CD14-positive monocyte (primary cell): Measurements from ENCODE around the gene TNFRSF4. TPM values are rescaled to one million over a fixed set of nuclear protein-coding genes. Genes with fewer than 3 reads are reported as not detected.
A peak's percentile ranks its signal among the peaks of the same experiment; 100 is the strongest.

Experiments used
- DNase-seq, 3 donors: peaks; one replicate each; pipeline ENCODE4 v3.0.0-alpha.2; 2011 to 2022
- H2AFZ ChIP-seq: 2 replicates; pipeline ENCODE4 v1.6.0; 2012; ENCODE audit warnings: mild to moderate bottlenecking, low read depth, low read length, inconsistent platforms; ENCODE audit not compliant: insufficient read depth, poor library complexity, severe bottlenecking
- H3K27ac ChIP-seq, 2 donors: 1 replicate in 1 of 2; 2 replicates in 1 of 2; pipeline ENCODE4 v1.5.1; 2012 to 2013; ENCODE audit warnings: low read length in 2 of 2, control low read depth in 1 of 2, inconsistent platforms in 1 of 2, low read depth in 1 of 2, mild to moderate bottlenecking in 1 of 2
- H3K27me3 ChIP-seq, 2 donors: one replicate each; pipeline versions ENCODE4 v1.6.0 to v1.6.1; 2011 to 2013; ENCODE audit warnings: low read length in 2 of 2; ENCODE audit not compliant: control insufficient read depth in 2 of 2, insufficient read depth in 2 of 2
- H3K36me3 ChIP-seq, 2 donors: replicated peaks in 1 of 2; 1 replicate in 1 of 2; 2 replicates in 1 of 2; pipeline versions ENCODE4 v1.5.1 to v1.6.1; 2012 to 2013; ENCODE audit warnings: low read length in 2 of 2, control low read depth in 1 of 2, inconsistent platforms in 1 of 2, mild to moderate bottlenecking in 1 of 2; ENCODE audit not compliant: insufficient read depth in 2 of 2, control insufficient read depth in 1 of 2
- H3K4me1 ChIP-seq, 2 donors: 1 replicate in 1 of 2; 2 replicates in 1 of 2; pipeline versions ENCODE4 v1.5.1 to v1.6.1; 2012 to 2013; ENCODE audit warnings: low read length in 2 of 2, control low read depth in 1 of 2, inconsistent platforms in 1 of 2, mild to moderate bottlenecking in 1 of 2, moderate library complexity in 1 of 2; ENCODE audit not compliant: insufficient read depth in 2 of 2, control insufficient read depth in 1 of 2
- H3K4me2 ChIP-seq: replicated peaks from 2 replicates; pipeline ENCODE3; 2012; ENCODE audit warnings: low read length, moderate library complexity, mild to moderate bottlenecking; ENCODE audit not compliant: poor library complexity, severe bottlenecking; ENCODE audit errors: extremely low read depth
- H3K4me3 ChIP-seq, 3 experiments: fragments of 200-600 bp in 1 of 3; sonication (generic) in 1 of 3; replicated peaks in 1 of 3; 1 replicate in 2 of 3; 2 replicates in 1 of 3; pipeline ENCODE4 v1.5.1; 2011 to 2013; ENCODE audit warnings: low read length in 3 of 3, mild to moderate bottlenecking in 3 of 3, control low read depth in 2 of 3, low read depth in 2 of 3, inconsistent platforms in 1 of 3, moderate library complexity in 1 of 3
- H3K79me2 ChIP-seq: 2 replicates; pipeline ENCODE4 v1.6.0; 2012; ENCODE audit warnings: mild to moderate bottlenecking, control low read depth, inconsistent platforms, low read length, moderate library complexity; ENCODE audit not compliant: insufficient read depth
- H3K9ac ChIP-seq: 2 replicates; pipeline ENCODE4 v1.6.0; 2017; ENCODE audit warnings: low read length, mild to moderate bottlenecking; ENCODE audit not compliant: insufficient read depth, poor library complexity, severe bottlenecking
- H3K9me3 ChIP-seq, 2 donors: replicated peaks in 1 of 2; 1 replicate in 1 of 2; 2 replicates in 1 of 2; pipeline versions ENCODE4 v1.5.1 to v1.6.1; 2012 to 2013; ENCODE audit warnings: low read length in 2 of 2, control low read depth in 1 of 2; ENCODE audit not compliant: control insufficient read depth in 1 of 2, insufficient read depth in 1 of 2
- H4K20me1 ChIP-seq: 2 replicates; pipeline ENCODE4 v1.6.0; 2012; ENCODE audit warnings: mild to moderate bottlenecking, low read length, control low read depth, moderate library complexity; ENCODE audit not compliant: insufficient read depth
- H3K27ac Mint-ChIP-seq, 7 donors: one replicate each; pipeline ENCODE4 v1.8.0; 2020; ENCODE audit warnings: mild to moderate bottlenecking in 7 of 7, mixed read lengths in 7 of 7, moderate library complexity in 6 of 7, inconsistent platforms in 2 of 7
- H3K27me3 Mint-ChIP-seq, 3 donors: one replicate each; pipeline ENCODE4 v1.8.0; 2021 to 2022; ENCODE audit warnings: low read depth in 3 of 3, mild to moderate bottlenecking in 3 of 3, mixed read lengths in 3 of 3, moderate library complexity in 3 of 3, inconsistent platforms in 1 of 3
- H3K36me3 Mint-ChIP-seq, 2 donors: one replicate each; pipeline ENCODE4 v1.8.0; 2020; ENCODE audit warnings: mixed read lengths in 2 of 2, inconsistent platforms in 1 of 2, mild to moderate bottlenecking in 1 of 2
- H3K4me1 Mint-ChIP-seq: one replicate; pipeline ENCODE4 v1.8.0; 2020; ENCODE audit warnings: mild to moderate bottlenecking, mixed read lengths
- H3K4me3 Mint-ChIP-seq, 2 donors: one replicate each; pipeline ENCODE4 v1.8.0; 2020; ENCODE audit warnings: mild to moderate bottlenecking in 2 of 2, mixed read lengths in 2 of 2, moderate library complexity in 1 of 2
- H3K9me3 Mint-ChIP-seq, 7 donors: one replicate each; pipeline ENCODE4 v1.8.0; 2020 to 2022; ENCODE audit warnings: mixed read lengths in 7 of 7, mild to moderate bottlenecking in 6 of 7, moderate library complexity in 6 of 7, inconsistent platforms in 2 of 7
- WGBS: methylation state at CpG from one replicate; pipeline ENCODE4 v1.1.5; 2013; ENCODE audit warnings: missing lambda C conversion rate; ENCODE audit not compliant: insufficient coverage; 5-methylcytosine and 5-hydroxymethylcytosine counted together
- intact Hi-C, 2 donors: fragments of 100-400 bp; cut with micrococcal nuclease; formaldehyde crosslinking; loops; one replicate each; pipeline versions ENCODE4 v1.15.0 to v1.15.1; 2023
- polyA plus RNA-seq, 3 donors: library from polyadenylated mRNA; depleted of rRNA in 1 of 3; unstranded in 2 of 3; stranded (reverse) in 1 of 3; fragments of 300-500 nt in 2 of 3; fragments of >200 nt in 1 of 3; fragmentation: Illumina TruSeq in 2 of 3; gene quantifications; 1 replicate in 2 of 3; 2 replicates in 1 of 3; pipeline ENCODE4 v1.2.3, GENCODE V29; 2012 to 2021
- TF ChIP-seq, protein P1 (sequence below): fragments of 200-600 bp; IDR thresholded peaks from one replicate; pipeline ENCODE4 v1.8.0; 2022; ENCODE audit warnings: antibody characterized with exemption, mild to moderate bottlenecking

The TNFRSF4 gene
- polyA plus RNA-seq, 3 donors = 0.05 TPM; not detected in 2

GRCh38 chr1:1199141-1199960 lies 14.6 kb downstream of the TNFRSF4 start:
- TF ChIP-seq, protein P1, sequence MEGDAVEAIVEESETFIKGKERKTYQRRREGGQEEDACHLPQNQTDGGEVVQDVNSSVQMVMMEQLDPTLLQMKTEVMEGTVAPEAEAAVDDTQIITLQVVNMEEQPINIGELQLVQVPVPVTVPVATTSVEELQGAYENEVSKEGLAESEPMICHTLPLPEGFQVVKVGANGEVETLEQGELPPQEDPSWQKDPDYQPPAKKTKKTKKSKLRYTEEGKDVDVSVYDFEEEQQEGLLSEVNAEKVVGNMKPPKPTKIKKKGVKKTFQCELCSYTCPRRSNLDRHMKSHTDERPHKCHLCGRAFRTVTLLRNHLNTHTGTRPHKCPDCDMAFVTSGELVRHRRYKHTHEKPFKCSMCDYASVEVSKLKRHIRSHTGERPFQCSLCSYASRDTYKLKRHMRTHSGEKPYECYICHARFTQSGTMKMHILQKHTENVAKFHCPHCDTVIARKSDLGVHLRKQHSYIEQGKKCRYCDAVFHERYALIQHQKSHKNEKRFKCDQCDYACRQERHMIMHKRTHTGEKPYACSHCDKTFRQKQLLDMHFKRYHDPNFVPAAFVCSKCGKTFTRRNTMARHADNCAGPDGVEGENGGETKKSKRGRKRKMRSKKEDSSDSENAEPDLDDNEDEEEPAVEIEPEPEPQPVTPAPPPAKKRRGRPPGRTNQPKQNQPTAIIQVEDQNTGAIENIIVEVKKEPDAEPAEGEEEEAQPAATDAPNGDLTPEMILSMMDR = no peak
- H3K79me2 ChIP-seq = no peaks in the 10 kb centered on the region
- H3K27me3 Mint-ChIP-seq = peaks cover 14 to 41% (median 20%) of the 10 kb centered on the region in 3 donors
- peaks cover 9 to 19% (median 15%) of the 10 kb centered on the region in 7 donors for H3K9me3 Mint-ChIP-seq
- peaks cover 0 to 4% of the 10 kb centered on the region in 2 donors for H3K9me3 ChIP-seq
- WGBS = 92% methylated on average over 21 of the region's 22 CpGs
- DNase-seq = no peak
- no peak overlapping the region for H3K27ac ChIP-seq
- no peak overlapping the region for H3K4me3 Mint-ChIP-seq
- peaks cover 0 to 9% of the 10 kb centered on the region in 2 donors for H3K27me3 ChIP-seq
- intact Hi-C loops = no loop called here
- no peaks in the 10 kb centered on the region for H3K36me3 ChIP-seq
- H3K4me2 ChIP-seq = no peak overlapping the region
- peak overlapping the region in 3 of 7 donors; percentile 33 to 85 (median 79) for H3K27ac Mint-ChIP-seq
- no peaks in the 10 kb centered on the region for H3K4me1 ChIP-seq
- H2AFZ ChIP-seq = no peak overlapping the region
- H4K20me1 ChIP-seq = no peaks in the 10 kb centered on the region
- no peak overlapping the region for H3K4me3 ChIP-seq
- no peaks in the 10 kb centered on the region for H3K4me1 Mint-ChIP-seq
- no peaks in the 10 kb centered on the region for H3K36me3 Mint-ChIP-seq
- H3K9ac ChIP-seq = no peak overlapping the region

DNA sequence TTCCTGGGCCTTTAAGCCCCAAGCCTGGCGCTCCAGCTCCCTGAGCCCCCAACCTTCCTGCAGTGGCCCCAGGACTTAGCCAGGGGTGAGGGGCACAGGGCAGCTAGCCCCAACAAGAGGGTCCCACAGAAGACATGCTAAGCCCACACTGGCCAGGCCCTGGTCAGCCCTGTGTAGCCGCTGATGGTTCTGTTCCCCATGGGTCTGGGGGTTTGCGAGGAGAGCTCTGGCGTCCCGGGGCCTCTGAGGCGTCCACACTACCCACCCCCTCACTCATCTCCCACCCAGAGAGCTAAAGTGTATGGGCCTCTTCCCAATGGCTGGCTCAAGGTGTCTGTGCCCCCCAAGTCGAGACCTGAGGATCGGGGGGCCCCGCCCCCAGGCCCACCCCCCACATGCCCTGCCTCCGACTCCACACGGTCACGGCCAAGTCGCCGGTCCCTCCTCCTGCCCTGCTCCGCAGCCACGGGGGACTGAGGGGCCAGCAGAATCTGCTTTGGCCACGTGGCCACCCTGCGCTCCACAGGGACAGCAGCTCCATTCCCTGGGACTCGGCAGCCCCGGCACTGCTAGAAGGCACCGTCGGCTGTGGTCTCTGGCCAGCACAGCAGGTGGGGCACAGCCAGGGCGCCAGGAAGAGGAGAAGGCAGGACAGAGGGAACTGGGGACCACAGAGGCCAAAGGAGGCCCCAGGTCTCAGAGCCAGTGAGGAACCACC lies 15.4 kb downstream of the TNFRSF4 start:
- H3K9me3 Mint-ChIP-seq = peaks cover 10 to 20% (median 18%) of the 10 kb centered on the region in 7 donors
- H3K27me3 Mint-ChIP-seq = peaks cover 14 to 38% (median 20%) of the 10 kb centered on the region in 3 donors
- no peaks in the 10 kb centered on the region for H3K36me3 Mint-ChIP-seq
- H3K4me3 Mint-ChIP-seq = no peak overlapping the region
- TF ChIP-seq, protein P1 = no peak
- intact Hi-C loops = no loop called here
- no peaks in the 10 kb centered on the region for H3K4me1 Mint-ChIP-seq
- Histone ChIP-seq H3K9me3 (peaks cover 0 to 8% of the 10 kb centered on the region in 2 donors), H4K20me1 (no peaks in the 10 kb centered on the region), H3K9ac (no peak overlapping the region), H3K4me3 (no peak overlapping the region), H3K27me3 (peaks cover 0 to 9% of the 10 kb centered on the region in 2 donors), H3K36me3 (no peaks in the 10 kb centered on the region), H3K4me2 (no peak overlapping the region), H2AFZ (no peak overlapping the region), H3K79me2 (no peaks in the 10 kb centered on the region), H3K4me1 (no peaks in the 10 kb centered on the region), H3K27ac (no peak overlapping the region)
- DNase-seq = no peak
- peak overlapping the region in 1 of 7 donors; percentile 45 for H3K27ac Mint-ChIP-seq
- 92% methylated on average over 14 of the region's 23 CpGs for WGBS
